Pancreas (tissue), 10 donors: ENCODE data around the gene RNF114. TPM values are rescaled to one million over a fixed set of nuclear protein-coding genes. Genes with fewer than 3 reads are reported as not detected.

ENCODE experiments used
- ATAC-seq, 4 donors: fragments of 200-7000 bp; cut with Tn5 transposase; one replicate each; pipeline versions ENCODE4 v1.8.0 to v1.9.1; 2020; ENCODE audit warnings: mild to moderate bottlenecking in 4 of 4, moderate library complexity in 4 of 4
- DNase-seq, 6 donors: peaks; one replicate each; pipeline ENCODE4 v3.0.0-alpha.2; 2020
- FAIRE-seq: peaks from 2 replicates; lab custom pipeline; 2012; peaks lifted over from hg19 to GRCh38; lab: Jason Lieb, UNC
- H3K27ac ChIP-seq, 4 donors: fragments of 200-600 bp; sonication (generic); 1 replicate in 3 of 4; 2 replicates in 1 of 4; pipeline versions ENCODE4 v1.5.0 to v1.8.0; 2020
- H3K27me3 ChIP-seq, 4 donors: fragments of 200-600 bp; one replicate each; pipeline ENCODE4 v1.8.0; 2021
- H3K36me3 ChIP-seq, 3 donors: fragments of 200-600 bp; sonication (generic) in 1 of 3; one replicate each; pipeline versions ENCODE4 v1.5.0 to v1.8.0; 2020 to 2021
- H3K4me1 ChIP-seq, 3 donors: fragments of 200-600 bp; one replicate each; pipeline ENCODE4 v1.8.0; 2021
- H3K4me3 ChIP-seq, 4 donors: fragments of 200-600 bp; sonication (generic) in 2 of 4; one replicate each; pipeline versions ENCODE4 v1.5.0 to v1.8.0; 2020 to 2021
- H3K9me3 ChIP-seq, 4 donors: fragments of 200-600 bp; one replicate each; pipeline ENCODE4 v1.8.0; 2021
- WGBS, 2 donors: extraction: QIAGEN DNeasy Blood & Tissue Kit; methylation state at CpG; one replicate each; pipeline ENCODE4 v1.1.7; 2013; 5-methylcytosine and 5-hydroxymethylcytosine counted together
- intact Hi-C, 3 donors: fragments of 100-400 bp; cut with DNase I; formaldehyde crosslinking; loops; one replicate each; pipeline versions ENCODE4 v1.11.1 to v1.14.2; 2022
- polyA plus RNA-seq, 2 donors: library from polyadenylated mRNA; stranded (reverse); fragments of 200-250 nt; gene quantifications; one replicate each; pipeline ENCODE4 v1.2.3, GENCODE V29; 2013
- total RNA-seq, 6 donors: library from RNA; stranded (reverse); fragmentation: NEBNext Ultra II Directional in 4 of 6; extraction: Animal tissue kit (Norgen Biotek cat#: 25700) in 4 of 6; gene quantifications; one replicate each; pipeline versions ENCODE4 v1.2.1 to v1.2.4, GENCODE V29; 2021 to 2023
- TF ChIP-seq, protein P1 (sequence below), 4 donors: fragments of 200-600 bp; sonication (generic) in 3 of 4; IDR thresholded peaks; one replicate each; pipeline versions ENCODE4 v1.5.0 to v1.8.0; 2021; ENCODE audit warnings: antibody characterized with exemption in 4 of 4
- donor health status: healthy with polysubstance abuse.
- donor health status: DM: no; HTN: no; CAD: no; lungs with moderate emphysema.
- donor health status: DM: no; HTN: no; CAD: no.
- donor health status: control.
- donor health status: control.
- donor health status: Bipolar disorder and iron deficiency.
- donor health status: DM: yes; HTN: yes; CAD: no.
- donor health status: DM: no; HTN: no; CAD: no.
- donor health status: DM: no; HTN: no; CAD: no.
- donor health status: DM: yes; HTN: yes; CAD: no.

RNF114 gene
- total and polyA plus RNA-seq, 8 donors, result 33.3 to 61.9 (median 44.0) TPM

DNA sequence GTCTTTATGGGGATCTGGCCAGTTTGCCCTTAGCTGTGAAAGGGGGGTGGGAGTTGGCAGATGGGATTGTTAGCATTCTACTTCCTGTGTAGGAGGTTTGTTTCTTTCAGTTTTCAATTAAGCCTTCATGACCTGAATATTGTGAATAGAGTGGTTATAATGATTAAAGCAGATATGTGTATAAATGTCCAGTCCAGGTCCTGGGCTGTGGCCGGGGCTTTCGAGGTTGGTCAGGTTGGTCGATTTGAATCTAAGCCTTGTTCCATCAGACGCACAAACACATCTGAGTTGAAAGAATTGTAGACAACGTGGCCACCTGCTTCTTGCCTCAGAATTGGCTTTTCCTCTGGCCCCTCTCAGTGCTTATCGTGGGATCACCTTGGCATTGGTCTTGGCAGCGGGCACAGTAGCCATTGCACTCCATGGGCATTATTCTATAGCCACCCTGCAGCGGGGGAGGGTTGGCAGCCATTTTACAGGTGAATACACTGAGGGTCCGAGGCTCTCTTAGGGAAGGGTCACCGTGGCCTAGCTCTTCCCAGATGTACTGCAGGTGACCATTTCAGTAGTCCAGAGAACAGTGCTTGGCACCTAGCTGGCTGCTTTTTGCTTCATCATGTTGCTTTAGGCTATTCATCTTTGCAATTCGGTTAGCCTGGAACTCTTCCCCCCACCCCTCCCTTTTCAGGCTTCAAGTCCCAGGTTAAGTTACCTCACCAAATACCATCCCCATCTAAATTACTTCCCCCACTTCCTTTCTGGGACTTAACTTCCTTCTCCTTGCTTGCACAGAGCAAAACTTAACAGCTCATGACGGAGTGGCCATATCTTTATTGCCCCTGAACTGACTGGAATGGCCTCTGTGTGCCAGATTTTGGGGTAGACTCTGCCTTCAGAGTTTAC lies 1.1 kb downstream of the RNF114 start:
- TF ChIP-seq, protein P1, sequence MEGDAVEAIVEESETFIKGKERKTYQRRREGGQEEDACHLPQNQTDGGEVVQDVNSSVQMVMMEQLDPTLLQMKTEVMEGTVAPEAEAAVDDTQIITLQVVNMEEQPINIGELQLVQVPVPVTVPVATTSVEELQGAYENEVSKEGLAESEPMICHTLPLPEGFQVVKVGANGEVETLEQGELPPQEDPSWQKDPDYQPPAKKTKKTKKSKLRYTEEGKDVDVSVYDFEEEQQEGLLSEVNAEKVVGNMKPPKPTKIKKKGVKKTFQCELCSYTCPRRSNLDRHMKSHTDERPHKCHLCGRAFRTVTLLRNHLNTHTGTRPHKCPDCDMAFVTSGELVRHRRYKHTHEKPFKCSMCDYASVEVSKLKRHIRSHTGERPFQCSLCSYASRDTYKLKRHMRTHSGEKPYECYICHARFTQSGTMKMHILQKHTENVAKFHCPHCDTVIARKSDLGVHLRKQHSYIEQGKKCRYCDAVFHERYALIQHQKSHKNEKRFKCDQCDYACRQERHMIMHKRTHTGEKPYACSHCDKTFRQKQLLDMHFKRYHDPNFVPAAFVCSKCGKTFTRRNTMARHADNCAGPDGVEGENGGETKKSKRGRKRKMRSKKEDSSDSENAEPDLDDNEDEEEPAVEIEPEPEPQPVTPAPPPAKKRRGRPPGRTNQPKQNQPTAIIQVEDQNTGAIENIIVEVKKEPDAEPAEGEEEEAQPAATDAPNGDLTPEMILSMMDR (IDR thresholded peaks at IDR 0.05), result no peak
- peak in 3 of 6 donors; percentile 35 to 49 (median 47) for DNase-seq

DNA sequence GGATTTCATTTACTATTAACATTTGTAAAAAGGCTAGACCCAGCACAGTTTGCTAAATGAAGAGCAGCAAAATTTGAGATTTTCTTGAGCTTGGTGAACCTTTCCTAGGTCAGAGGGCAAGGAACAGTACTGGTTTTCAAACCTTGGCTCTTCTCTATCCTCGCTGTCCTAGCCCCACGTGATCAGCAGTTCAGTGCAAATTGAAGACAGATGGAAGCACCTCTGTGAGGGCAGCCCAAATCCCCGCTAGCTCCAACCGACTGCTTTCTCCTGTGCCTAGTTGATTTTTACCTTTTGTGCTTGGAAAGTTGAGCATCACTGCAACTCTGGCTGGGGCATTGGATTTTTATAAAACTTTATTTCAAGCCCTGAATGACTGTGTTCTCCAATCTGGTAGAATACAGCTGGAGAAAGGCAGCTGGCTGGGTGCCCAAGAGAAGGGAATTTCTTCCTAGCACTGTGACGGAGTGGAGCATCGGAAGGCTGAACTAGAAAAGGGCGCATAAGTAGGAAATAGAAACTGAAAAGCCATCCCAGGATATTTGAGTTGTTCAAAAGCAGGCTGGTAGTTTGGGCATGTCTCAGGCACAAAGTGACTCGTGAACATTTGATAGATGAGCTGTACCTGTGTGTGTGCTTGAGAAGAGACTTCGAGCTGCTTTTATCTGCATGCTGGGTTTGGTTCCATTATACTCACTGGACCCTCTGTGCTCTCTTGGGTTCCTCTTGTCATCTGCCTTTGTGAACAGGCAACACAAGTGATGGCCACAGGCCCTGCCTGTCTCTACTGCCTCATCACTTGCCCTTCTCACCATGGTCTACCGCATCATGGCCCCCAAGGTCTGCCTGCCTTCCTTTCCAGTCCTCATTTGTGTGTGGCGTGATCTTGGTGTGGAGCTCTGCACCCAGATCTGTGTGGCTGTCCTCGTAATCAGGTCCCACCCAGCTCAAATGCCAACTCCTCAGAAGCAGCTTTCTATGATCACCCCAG lies 2.3 kb downstream of the RNF114 start:
- 48 to 56% methylated on average over 12 of the region's 12 CpGs for WGBS, 2 donors
- no peaks in the 10 kb centered on the region for H3K27me3 ChIP-seq
- H3K4me3 ChIP-seq, result peak overlapping the region in 2 of 4 donors; percentile 98 to 99
- H3K4me1 ChIP-seq, result peaks cover 13 to 23% (median 14%) of the 10 kb centered on the region in 3 donors
- ATAC-seq (no peak), FAIRE-seq (no peak), DNase-seq (peak in 5 of 6 donors; percentile 19 to 61 (median 47))
- H3K27ac ChIP-seq, result peak overlapping the region in 2 of 4 donors; percentile 86 to 88
- intact Hi-C loops, result no loop called here
- TF ChIP-seq, protein P1 (IDR thresholded peaks at IDR 0.05), result no peak
- peaks cover 0 to 17% (median 6%) of the 10 kb centered on the region in 3 donors for H3K36me3 ChIP-seq
- H3K9me3 ChIP-seq, result no peaks in the 10 kb centered on the region

More for the DNA sequence above, 1.1 kb downstream of the RNF114 start:
- ATAC-seq (peak in 2 of 4 donors; percentile 2 to 5), FAIRE-seq (no peak)
- Histone ChIP-seq H3K9me3 (no peaks in the 10 kb centered on the region), H3K4me1 (peaks cover 13 to 22% (median 14%) of the 10 kb centered on the region in 3 donors), H3K4me3 (peak overlapping the region; percentile 86 to 99 (median 98)), H3K27me3 (no peaks in the 10 kb centered on the region), H3K27ac (peak overlapping the region; percentile 82 to 90 (median 87)), H3K36me3 (peaks cover 0 to 8% (median 6%) of the 10 kb centered on the region in 3 donors)
- intact Hi-C loops, result no loop called here
- WGBS, 2 donors, result 3% methylated on average over 12 of the region's 12 CpGs

DNA sequence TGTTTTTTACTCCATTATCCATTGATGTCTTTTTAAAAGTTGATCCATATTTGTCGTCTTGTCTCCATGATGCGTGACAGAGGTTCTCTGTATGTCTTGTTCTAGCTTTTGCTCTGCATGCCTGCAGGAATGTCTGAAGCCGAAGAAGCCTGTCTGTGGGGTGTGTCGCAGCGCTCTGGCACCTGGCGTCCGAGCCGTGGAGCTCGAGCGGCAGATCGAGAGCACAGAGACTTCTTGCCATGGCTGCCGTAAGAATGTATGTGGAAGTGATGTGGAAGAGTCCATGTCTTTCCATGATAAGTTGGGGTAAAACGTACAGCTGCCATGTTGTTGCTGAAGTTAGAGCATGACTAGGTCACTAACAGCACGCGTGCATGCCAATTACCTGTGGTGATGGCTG lies 5.3 kb downstream of the RNF114 start:
- Histone ChIP-seq H3K4me3 (no peak overlapping the region), H3K36me3 (peaks cover 0 to 40% (median 14%) of the 10 kb centered on the region in 3 donors), H3K27ac (no peak overlapping the region), H3K9me3 (no peaks in the 10 kb centered on the region), H3K4me1 (peaks cover 13 to 23% (median 14%) of the 10 kb centered on the region in 3 donors), H3K27me3 (no peaks in the 10 kb centered on the region)
- no peak for FAIRE-seq
- ATAC-seq, result no peak
- intact Hi-C loops, result no loop called here
- TF ChIP-seq, protein P1 (IDR thresholded peaks at IDR 0.05), result no peak
- DNase-seq, result peak in 2 of 6 donors; percentile 16 to 36
- 92 to 95% methylated on average over 15 of the region's 15 CpGs for WGBS, 2 donors

DNA sequence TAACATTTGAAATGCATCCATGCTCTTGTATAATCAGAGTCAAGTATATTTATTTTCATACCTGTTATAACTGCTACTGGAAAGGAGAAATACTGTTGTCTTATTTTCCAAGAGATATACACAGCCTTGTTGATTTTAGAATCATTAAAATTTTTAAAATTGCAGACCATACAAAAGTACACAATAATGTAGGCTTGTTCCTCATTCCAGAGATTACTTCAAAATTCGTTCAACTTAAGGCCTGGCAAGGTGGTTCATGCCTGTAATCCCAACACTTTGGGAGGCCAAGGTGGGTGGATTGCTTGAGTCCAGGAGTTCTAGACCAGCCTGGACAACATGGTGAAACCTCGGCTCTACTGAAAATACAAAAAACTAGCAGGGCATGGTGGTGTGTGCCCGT lies 6.1 kb downstream of the RNF114 start:
- Histone ChIP-seq H3K4me1 (peaks cover 13 to 21% (median 14%) of the 10 kb centered on the region in 3 donors), H3K4me3 (no peak overlapping the region), H3K36me3 (peaks cover 3 to 49% (median 14%) of the 10 kb centered on the region in 3 donors), H3K27me3 (no peaks in the 10 kb centered on the region), H3K9me3 (no peaks in the 10 kb centered on the region), H3K27ac (no peak overlapping the region)
- intact Hi-C loops, result no loop called here
- FAIRE-seq (no peak), ATAC-seq (peak in 3 of 4 donors; percentile 15 to 16 (median 16)), DNase-seq (peak in 1 of 6 donors; percentile 6)
- WGBS, 2 donors, result 53 to 59% methylated on average over 3 of the region's 3 CpGs
- TF ChIP-seq, protein P1 (IDR thresholded peaks at IDR 0.05), result no peak
